A673 (cell line): Measurements from ENCODE around the gene MKS1.

ENCODE experiments used
- EZH2 ChIP-seq: fragments of 200-600 bp; sonication (generic); IDR thresholded peaks from 2 replicates; pipeline ENCODE4 v1.6.1; 2017; ENCODE audit warnings: borderline replicate concordance, low read depth, mild to moderate bottlenecking, mixed read lengths, antibody characterized with exemption, low read length; ENCODE audit not compliant: poor library complexity, severe bottlenecking
- TF ChIP-seq, protein P1 (sequence below): fragments of 300-800, 200-600 bp; sonication (generic); conservative IDR thresholded peaks from 2 replicates; pipeline ENCODE4 v1.5.1; 2017; ENCODE audit warnings: low read depth, mild to moderate bottlenecking, antibody characterized with exemption, low read length, moderate library complexity, mixed read lengths

DNA sequence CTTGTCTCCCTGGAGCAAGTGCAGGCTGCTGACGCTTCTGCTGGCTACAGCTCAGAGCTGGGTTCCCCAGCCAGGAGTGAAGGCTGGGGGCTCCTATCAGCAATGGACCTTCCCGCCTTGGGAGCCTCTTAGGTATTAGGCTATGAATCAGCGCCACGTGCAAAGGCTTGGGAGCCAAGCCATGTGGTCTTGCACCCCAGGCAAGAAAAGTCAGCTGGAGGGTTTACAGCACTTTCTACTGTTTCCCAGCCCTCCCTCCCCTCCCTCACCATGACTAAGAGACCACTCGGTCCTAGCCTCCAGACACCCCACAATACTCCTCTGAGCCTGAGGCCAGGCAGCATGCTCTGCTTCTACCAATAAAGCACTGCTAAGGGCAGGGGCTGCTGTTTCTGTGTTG, 14.3 kb downstream of the MKS1 start:
- TF ChIP-seq, protein P1, sequence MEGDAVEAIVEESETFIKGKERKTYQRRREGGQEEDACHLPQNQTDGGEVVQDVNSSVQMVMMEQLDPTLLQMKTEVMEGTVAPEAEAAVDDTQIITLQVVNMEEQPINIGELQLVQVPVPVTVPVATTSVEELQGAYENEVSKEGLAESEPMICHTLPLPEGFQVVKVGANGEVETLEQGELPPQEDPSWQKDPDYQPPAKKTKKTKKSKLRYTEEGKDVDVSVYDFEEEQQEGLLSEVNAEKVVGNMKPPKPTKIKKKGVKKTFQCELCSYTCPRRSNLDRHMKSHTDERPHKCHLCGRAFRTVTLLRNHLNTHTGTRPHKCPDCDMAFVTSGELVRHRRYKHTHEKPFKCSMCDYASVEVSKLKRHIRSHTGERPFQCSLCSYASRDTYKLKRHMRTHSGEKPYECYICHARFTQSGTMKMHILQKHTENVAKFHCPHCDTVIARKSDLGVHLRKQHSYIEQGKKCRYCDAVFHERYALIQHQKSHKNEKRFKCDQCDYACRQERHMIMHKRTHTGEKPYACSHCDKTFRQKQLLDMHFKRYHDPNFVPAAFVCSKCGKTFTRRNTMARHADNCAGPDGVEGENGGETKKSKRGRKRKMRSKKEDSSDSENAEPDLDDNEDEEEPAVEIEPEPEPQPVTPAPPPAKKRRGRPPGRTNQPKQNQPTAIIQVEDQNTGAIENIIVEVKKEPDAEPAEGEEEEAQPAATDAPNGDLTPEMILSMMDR: no peak
- TF ChIP-seq EZH2: no peak
